CD14-positive monocyte (primary cell): ENCODE data around the gene MYH3. TPM values are rescaled to one million over a fixed set of nuclear protein-coding genes. Genes with fewer than 3 reads are reported as not detected.
A peak's percentile ranks its signal among the peaks of the same experiment; 100 is the strongest.

ENCODE experiments used
- DNase-seq, 3 donors: peaks; one replicate each; pipeline ENCODE4 v3.0.0-alpha.2; 2011 to 2022
- H2AFZ ChIP-seq: 2 replicates; pipeline ENCODE4 v1.6.0; 2012; ENCODE audit warnings: mild to moderate bottlenecking, low read depth, low read length, inconsistent platforms; ENCODE audit not compliant: insufficient read depth, poor library complexity, severe bottlenecking
- H3K27ac ChIP-seq, 2 donors: 1 replicate in 1 of 2; 2 replicates in 1 of 2; pipeline ENCODE4 v1.5.1; 2012 to 2013; ENCODE audit warnings: low read length in 2 of 2, control low read depth in 1 of 2, inconsistent platforms in 1 of 2, low read depth in 1 of 2, mild to moderate bottlenecking in 1 of 2
- H3K27me3 ChIP-seq, 2 donors: one replicate each; pipeline versions ENCODE4 v1.6.0 to v1.6.1; 2011 to 2013; ENCODE audit warnings: low read length in 2 of 2; ENCODE audit not compliant: control insufficient read depth in 2 of 2, insufficient read depth in 2 of 2
- H3K36me3 ChIP-seq, 2 donors: replicated peaks in 1 of 2; 1 replicate in 1 of 2; 2 replicates in 1 of 2; pipeline versions ENCODE4 v1.5.1 to v1.6.1; 2012 to 2013; ENCODE audit warnings: low read length in 2 of 2, control low read depth in 1 of 2, inconsistent platforms in 1 of 2, mild to moderate bottlenecking in 1 of 2; ENCODE audit not compliant: insufficient read depth in 2 of 2, control insufficient read depth in 1 of 2
- H3K4me1 ChIP-seq, 2 donors: 1 replicate in 1 of 2; 2 replicates in 1 of 2; pipeline versions ENCODE4 v1.5.1 to v1.6.1; 2012 to 2013; ENCODE audit warnings: low read length in 2 of 2, control low read depth in 1 of 2, inconsistent platforms in 1 of 2, mild to moderate bottlenecking in 1 of 2, moderate library complexity in 1 of 2; ENCODE audit not compliant: insufficient read depth in 2 of 2, control insufficient read depth in 1 of 2
- H3K4me2 ChIP-seq: replicated peaks from 2 replicates; pipeline ENCODE3; 2012; ENCODE audit warnings: low read length, moderate library complexity, mild to moderate bottlenecking; ENCODE audit not compliant: poor library complexity, severe bottlenecking; ENCODE audit errors: extremely low read depth
- H3K4me3 ChIP-seq, 3 experiments: fragments of 200-600 bp in 1 of 3; sonication (generic) in 1 of 3; replicated peaks in 1 of 3; 1 replicate in 2 of 3; 2 replicates in 1 of 3; pipeline ENCODE4 v1.5.1; 2011 to 2013; ENCODE audit warnings: low read length in 3 of 3, mild to moderate bottlenecking in 3 of 3, control low read depth in 2 of 3, low read depth in 2 of 3, inconsistent platforms in 1 of 3, moderate library complexity in 1 of 3
- H3K79me2 ChIP-seq: 2 replicates; pipeline ENCODE4 v1.6.0; 2012; ENCODE audit warnings: mild to moderate bottlenecking, control low read depth, inconsistent platforms, low read length, moderate library complexity; ENCODE audit not compliant: insufficient read depth
- H3K9ac ChIP-seq: 2 replicates; pipeline ENCODE4 v1.6.0; 2017; ENCODE audit warnings: low read length, mild to moderate bottlenecking; ENCODE audit not compliant: insufficient read depth, poor library complexity, severe bottlenecking
- H3K9me3 ChIP-seq, 2 donors: replicated peaks in 1 of 2; 1 replicate in 1 of 2; 2 replicates in 1 of 2; pipeline versions ENCODE4 v1.5.1 to v1.6.1; 2012 to 2013; ENCODE audit warnings: low read length in 2 of 2, control low read depth in 1 of 2; ENCODE audit not compliant: control insufficient read depth in 1 of 2, insufficient read depth in 1 of 2
- H4K20me1 ChIP-seq: 2 replicates; pipeline ENCODE4 v1.6.0; 2012; ENCODE audit warnings: mild to moderate bottlenecking, low read length, control low read depth, moderate library complexity; ENCODE audit not compliant: insufficient read depth
- H3K27ac Mint-ChIP-seq, 7 donors: one replicate each; pipeline ENCODE4 v1.8.0; 2020; ENCODE audit warnings: mild to moderate bottlenecking in 7 of 7, mixed read lengths in 7 of 7, moderate library complexity in 6 of 7, inconsistent platforms in 2 of 7
- H3K27me3 Mint-ChIP-seq, 3 donors: one replicate each; pipeline ENCODE4 v1.8.0; 2021 to 2022; ENCODE audit warnings: low read depth in 3 of 3, mild to moderate bottlenecking in 3 of 3, mixed read lengths in 3 of 3, moderate library complexity in 3 of 3, inconsistent platforms in 1 of 3
- H3K36me3 Mint-ChIP-seq, 2 donors: one replicate each; pipeline ENCODE4 v1.8.0; 2020; ENCODE audit warnings: mixed read lengths in 2 of 2, inconsistent platforms in 1 of 2, mild to moderate bottlenecking in 1 of 2
- H3K4me1 Mint-ChIP-seq: one replicate; pipeline ENCODE4 v1.8.0; 2020; ENCODE audit warnings: mild to moderate bottlenecking, mixed read lengths
- H3K4me3 Mint-ChIP-seq, 2 donors: one replicate each; pipeline ENCODE4 v1.8.0; 2020; ENCODE audit warnings: mild to moderate bottlenecking in 2 of 2, mixed read lengths in 2 of 2, moderate library complexity in 1 of 2
- H3K9me3 Mint-ChIP-seq, 7 donors: one replicate each; pipeline ENCODE4 v1.8.0; 2020 to 2022; ENCODE audit warnings: mixed read lengths in 7 of 7, mild to moderate bottlenecking in 6 of 7, moderate library complexity in 6 of 7, inconsistent platforms in 2 of 7
- CTCF ChIP-seq: fragments of 200-600 bp; IDR thresholded peaks from one replicate; pipeline ENCODE4 v1.8.0; 2022; ENCODE audit warnings: antibody characterized with exemption, mild to moderate bottlenecking
- WGBS: methylation state at CpG from one replicate; pipeline ENCODE4 v1.1.5; 2013; ENCODE audit warnings: missing lambda C conversion rate; ENCODE audit not compliant: insufficient coverage; 5-methylcytosine and 5-hydroxymethylcytosine counted together
- intact Hi-C, 2 donors: fragments of 100-400 bp; cut with micrococcal nuclease; formaldehyde crosslinking; loops; one replicate each; pipeline versions ENCODE4 v1.15.0 to v1.15.1; 2023
- polyA plus RNA-seq, 3 donors: library from polyadenylated mRNA; depleted of rRNA in 1 of 3; unstranded in 2 of 3; stranded (reverse) in 1 of 3; fragments of 300-500 nt in 2 of 3; fragments of >200 nt in 1 of 3; fragmentation: Illumina TruSeq in 2 of 3; gene quantifications; 1 replicate in 2 of 3; 2 replicates in 1 of 3; pipeline ENCODE4 v1.2.3, GENCODE V29; 2012 to 2021

The MYH3 gene
- polyA plus RNA-seq, 3 donors, result 0.13 to 5.7 TPM; not detected in 1

DNA sequence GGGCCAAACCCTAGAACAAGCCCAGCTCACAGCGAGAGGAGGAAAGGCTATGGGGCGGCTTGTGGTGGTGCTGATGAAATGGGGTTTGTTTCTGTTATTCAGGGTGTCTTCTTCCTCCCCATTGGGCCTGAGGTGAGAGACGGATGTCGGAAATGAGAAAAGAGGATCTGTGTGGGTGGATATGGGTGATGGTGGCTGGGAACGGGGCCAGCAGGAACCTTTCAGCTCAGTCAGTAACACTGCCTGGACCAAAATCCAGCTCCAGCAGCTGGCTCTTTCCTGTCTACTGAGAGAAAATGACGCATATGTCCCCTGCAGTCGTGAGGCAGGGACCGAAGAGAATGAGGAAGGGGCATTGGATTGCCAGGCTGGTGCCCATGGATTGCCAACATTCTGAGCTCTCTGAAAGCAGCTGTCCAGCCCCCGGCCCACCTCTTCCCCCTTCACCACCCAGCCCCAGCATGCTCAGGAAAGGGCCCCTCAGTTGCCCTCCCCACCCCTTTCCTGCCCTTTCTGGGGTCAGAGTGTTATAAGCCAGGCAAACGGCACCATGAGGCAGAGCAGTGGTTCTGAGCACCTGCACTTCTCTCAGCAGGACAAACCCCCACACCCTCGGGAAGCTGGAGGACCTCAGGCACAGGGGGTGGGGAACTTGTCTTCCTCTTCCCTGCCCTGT, 4.0 kb downstream of the MYH3 start:
- no peaks in the 10 kb centered on the region for H3K27me3 ChIP-seq
- no peak overlapping the region for H3K9ac ChIP-seq
- Mint-ChIP-seq H3K4me1 (peaks cover 15% of the 10 kb centered on the region), H3K9me3 (peaks cover 0 to 1% (median 0%) of the 10 kb centered on the region in 7 donors), H3K36me3 (peaks cover 0 to 2% of the 10 kb centered on the region in 2 donors), H3K4me3 (no peak overlapping the region), H3K27me3 (peaks cover 1 to 2% (median 1%) of the 10 kb centered on the region in 3 donors), H3K27ac (no peak overlapping the region)
- peak in 1 of 3 donors; percentile 22 for DNase-seq
- H2AFZ ChIP-seq, result no peak overlapping the region
- intact Hi-C loops, result no loop called here
- no peak overlapping the region for H3K4me3 ChIP-seq
- H3K36me3 ChIP-seq, result no peaks in the 10 kb centered on the region
- 0% methylated on average over 7 of the region's 11 CpGs for WGBS
- H3K27ac ChIP-seq, result no peak overlapping the region
- H3K79me2 ChIP-seq, result no peaks in the 10 kb centered on the region
- no peaks in the 10 kb centered on the region for H3K9me3 ChIP-seq
- peaks cover 0 to 6% of the 10 kb centered on the region in 2 donors for H3K4me1 ChIP-seq
- TF ChIP-seq CTCF, result no peak
- no peaks in the 10 kb centered on the region for H4K20me1 ChIP-seq
- no peak overlapping the region for H3K4me2 ChIP-seq

- no peak for DNase-seq
- Mint-ChIP-seq H3K27me3 (peaks cover 1 to 2% (median 1%) of the 10 kb centered on the region in 3 donors), H3K27ac (peak overlapping the region in 1 of 7 donors; percentile 7), H3K36me3 (peaks cover 0 to 3% of the 10 kb centered on the region in 2 donors), H3K4me3 (no peak overlapping the region), H3K4me1 (peaks cover 15% of the 10 kb centered on the region), H3K9me3 (peaks cover 0 to 1% (median 0%) of the 10 kb centered on the region in 7 donors)
- H3K9ac ChIP-seq, result no peak overlapping the region
- H4K20me1 ChIP-seq, result no peaks in the 10 kb centered on the region
- H2AFZ ChIP-seq, result no peak overlapping the region
- H3K4me3 ChIP-seq, result no peak overlapping the region
- 66% methylated on average over 5 of the region's 9 CpGs for WGBS
- intact Hi-C loops, result no loop called here
- H3K27ac ChIP-seq, result no peak overlapping the region
- no peaks in the 10 kb centered on the region for H3K36me3 ChIP-seq
- H3K9me3 ChIP-seq, result no peaks in the 10 kb centered on the region
- H3K4me2 ChIP-seq, result no peak overlapping the region
- peaks cover 0 to 6% of the 10 kb centered on the region in 2 donors for H3K4me1 ChIP-seq
- no peaks in the 10 kb centered on the region for H3K27me3 ChIP-seq
- no peak for TF ChIP-seq CTCF
- H3K79me2 ChIP-seq, result no peaks in the 10 kb centered on the region
Observed at GRCh38 chr17:10651927-10652326, 5.2 kb downstream of the MYH3 start.
